Measurements from ENCODE around the gene ELP5.

The ELP5 gene

DNA sequence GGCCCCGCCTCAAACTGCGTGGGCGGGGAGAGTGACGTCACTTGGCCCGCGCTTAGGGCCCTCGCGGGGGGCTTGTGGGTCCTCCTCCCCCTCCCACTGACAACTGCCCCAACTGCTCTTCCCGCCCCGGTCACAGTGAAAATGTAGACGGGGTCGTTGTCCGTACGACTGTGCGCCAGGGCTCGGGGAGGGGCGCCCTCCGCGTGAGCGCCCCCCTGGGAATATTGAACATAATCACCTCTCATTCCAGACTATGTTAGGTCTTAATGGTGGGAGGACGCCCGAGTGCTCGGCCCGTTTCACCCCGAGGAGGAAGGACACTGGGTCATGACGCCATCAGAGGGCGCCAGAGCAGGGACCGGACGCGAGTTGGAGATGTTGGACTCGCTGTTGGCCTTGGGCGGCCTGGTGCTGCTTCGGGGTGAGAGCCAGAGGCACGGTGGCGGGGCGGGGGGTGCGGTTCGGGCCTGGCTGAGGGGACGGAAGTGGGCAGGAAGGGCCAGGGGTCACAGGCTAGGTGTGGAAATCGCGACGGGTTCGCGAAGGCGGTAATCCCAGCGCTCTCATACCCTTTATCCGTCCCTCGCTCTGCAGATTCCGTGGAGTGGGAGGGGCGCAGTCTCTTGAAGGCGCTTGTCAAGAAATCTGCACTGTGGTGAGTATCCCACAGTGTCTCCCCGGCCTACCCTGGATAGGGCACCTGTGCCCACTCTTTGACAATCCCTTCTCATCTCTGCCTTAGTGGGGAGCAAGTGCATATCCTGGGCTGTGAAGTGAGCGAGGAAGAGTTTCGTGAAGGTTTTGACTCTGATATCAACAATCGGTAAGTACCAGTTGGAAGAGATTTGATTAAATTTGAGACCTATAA lies at the start of gene ELP5:
ELP5 (plus strand) TSS at position 40 of the 868 bp plus-strand sequence; CDS start at position 376, 336 bp downstream.
- DNase-seq (ENCODE audit: low spot score in 2 of 2) (no peak), ATAC-seq (ENCODE audit: low read depth) (peak; percentile 62)
- Mint-ChIP-seq H3K9me3 (no peaks in the 10 kb centered on the region), H3K4me1 (peaks cover 26% of the 10 kb centered on the region), H3K27me3 (no peaks in the 10 kb centered on the region), H3K36me3 (peaks cover 18% of the 10 kb centered on the region), H3K27ac (peak within 1 kb of the TSS; percentile 99), H3K4me3 (peak within 1 kb of the TSS; percentile 89)

DNA sequence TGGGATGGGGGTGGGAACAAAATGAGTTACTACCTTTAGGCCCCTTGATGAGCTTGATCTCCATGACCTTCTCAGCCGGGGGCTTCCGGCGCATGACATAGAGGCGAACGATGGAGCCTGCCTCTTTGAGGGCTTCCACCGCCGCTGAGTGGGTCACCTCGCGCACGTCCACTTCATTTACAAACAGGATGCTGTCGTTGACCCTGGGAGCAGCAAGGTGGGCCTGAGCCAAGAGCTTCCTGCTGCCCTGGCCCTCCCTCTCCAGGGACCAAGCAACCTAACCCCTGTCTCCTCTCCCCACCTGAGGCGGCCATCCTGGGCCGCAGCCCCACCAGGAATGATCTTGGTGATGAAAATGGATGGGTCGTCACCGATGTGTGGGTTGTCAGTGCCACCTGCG lies 48.6 kb upstream of the ELP5 start:
- peak overlapping the region; percentile 95 for H3K27ac Mint-ChIP-seq

DNA sequence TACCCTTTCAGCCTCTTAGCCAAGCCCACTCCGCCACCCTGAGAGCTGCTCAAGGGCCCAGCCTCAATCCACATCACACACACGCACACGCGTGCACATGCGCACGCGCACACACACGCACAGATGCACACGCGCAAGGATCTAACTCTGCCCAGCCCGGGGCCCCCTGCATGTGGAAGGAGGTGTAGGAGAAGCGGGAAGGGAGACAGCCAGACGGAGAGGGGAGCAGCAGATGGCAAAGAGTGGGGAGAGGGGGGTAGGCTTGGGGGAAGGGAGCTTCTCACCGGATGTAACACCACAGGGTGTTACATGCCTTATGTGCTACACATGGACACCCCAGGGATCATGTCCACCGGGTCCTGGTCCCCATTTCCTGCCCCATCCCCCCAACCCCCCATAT lies 47.7 kb upstream of the ELP5 start:
- Mint-ChIP-seq H3K36me3 (no peaks in the 10 kb centered on the region), H3K27me3 (peaks cover 5% of the 10 kb centered on the region), H3K9me3 (no peaks in the 10 kb centered on the region), H3K4me3 (peak overlapping the region; percentile 76), H3K4me1 (peaks cover 33% of the 10 kb centered on the region), H3K27ac (peak overlapping the region; percentile 95)
- DNase-seq (ENCODE audit: low spot score in 2 of 2) = no peak
- ATAC-seq (ENCODE audit: low read depth) = no peak

More for the DNA sequence above, 48.6 kb upstream of the ELP5 start:
- Mint-ChIP-seq H3K4me1 (peaks cover 31% of the 10 kb centered on the region), H3K27me3 (peaks cover 2% of the 10 kb centered on the region), H3K36me3 (no peaks in the 10 kb centered on the region), H3K4me3 (peak overlapping the region; percentile 70), H3K9me3 (no peaks in the 10 kb centered on the region)
- ATAC-seq (ENCODE audit: low read depth) (no peak), DNase-seq (ENCODE audit: low spot score in 2 of 2) (no peak)

GRCh38 chr17:7204828-7205461 lies 47.1 kb upstream of the ELP5 start:
- Mint-ChIP-seq H3K27me3 (peaks cover 5% of the 10 kb centered on the region), H3K4me1 (peaks cover 33% of the 10 kb centered on the region)
- peak; percentile 82 for ATAC-seq (ENCODE audit: low read depth)

DNA sequence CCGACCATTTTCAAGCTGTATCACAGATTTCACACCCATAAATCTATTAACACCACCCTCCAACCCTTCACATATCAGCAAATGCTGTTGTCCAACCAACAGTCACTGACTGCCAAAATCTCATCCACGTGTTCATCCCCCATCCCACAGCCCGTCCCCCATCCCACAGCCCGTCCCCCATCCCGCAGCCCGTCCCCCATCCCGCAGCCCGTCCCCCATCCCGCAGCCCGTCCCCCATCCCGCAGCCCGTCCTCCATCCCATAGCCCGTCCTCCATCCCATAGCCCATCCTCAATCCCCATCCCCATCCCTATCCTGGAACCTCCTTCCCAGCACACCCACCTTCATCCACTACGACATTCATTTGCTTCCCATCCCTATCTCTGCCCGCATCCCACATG lies 46.5 kb upstream of the ELP5 start:
- Mint-ChIP-seq H3K4me3 (peak overlapping the region; percentile 76), H3K36me3 (no peaks in the 10 kb centered on the region), H3K27me3 (peaks cover 5% of the 10 kb centered on the region), H3K27ac (peak overlapping the region; percentile 95), H3K4me1 (peaks cover 33% of the 10 kb centered on the region), H3K9me3 (no peaks in the 10 kb centered on the region)
- ATAC-seq (ENCODE audit: low read depth) (no peak), DNase-seq (ENCODE audit: low spot score in 2 of 2) (no peak)

More at GRCh38 chr17:7204828-7205461, 47.1 kb upstream of the ELP5 start:
- DNase-seq (ENCODE audit: low spot score in 2 of 2) = peak; percentile 95 to 96
- Mint-ChIP-seq H3K9me3 (no peaks in the 10 kb centered on the region), H3K36me3 (no peaks in the 10 kb centered on the region), H3K4me3 (peak overlapping the region; percentile 76), H3K27ac (peak overlapping the region; percentile 95)

DNA sequence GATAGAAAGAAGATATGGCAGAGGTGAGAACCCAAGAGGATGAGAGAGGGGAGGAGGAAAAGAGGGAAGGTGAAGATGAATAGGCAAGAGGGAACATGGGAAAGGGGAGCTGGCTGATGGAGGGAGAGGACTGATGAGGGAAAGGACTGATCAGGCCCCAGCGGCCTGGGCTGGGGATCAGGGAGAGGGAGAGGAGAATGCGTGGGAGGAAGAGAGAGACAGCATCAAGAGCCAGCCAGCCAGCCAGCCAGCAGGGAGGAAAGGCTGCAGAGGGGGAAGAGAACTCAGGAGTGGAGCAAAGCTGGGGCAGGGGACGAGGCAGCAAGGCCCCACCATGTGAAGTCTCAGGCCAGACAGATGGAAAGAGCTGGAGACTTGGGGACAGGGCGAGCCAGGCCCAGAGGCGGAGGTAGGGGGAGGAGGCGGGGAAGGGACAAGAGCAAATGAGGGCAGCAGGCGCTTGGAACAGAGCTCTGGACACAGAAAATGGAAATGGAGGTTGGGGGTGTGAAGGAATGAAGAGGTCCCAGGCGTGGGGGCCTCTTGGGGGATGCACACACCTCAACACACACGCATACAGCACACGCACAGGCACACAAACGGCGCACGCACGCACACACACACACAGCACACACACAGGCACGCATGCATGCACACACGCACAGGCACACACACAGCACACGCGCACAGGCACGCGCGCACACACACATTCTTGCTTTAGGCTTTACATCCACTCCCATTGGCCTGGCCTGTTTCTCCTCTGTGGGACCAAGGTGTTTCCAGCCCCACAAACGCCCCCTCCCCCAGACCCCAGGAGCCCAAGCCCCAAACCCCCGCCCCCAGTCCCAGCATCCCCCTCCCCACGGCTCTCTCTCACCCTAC lies 44.7 kb upstream of the ELP5 start:
- H3K4me1 Mint-ChIP-seq = peaks cover 33% of the 10 kb centered on the region
- ATAC-seq (ENCODE audit: low read depth) = no peak
- peak overlapping the region; percentile 95 for H3K27ac Mint-ChIP-seq
- H3K4me3 Mint-ChIP-seq = no peak overlapping the region
- DNase-seq (ENCODE audit: low spot score in 2 of 2) = no peak
- H3K9me3 Mint-ChIP-seq = no peaks in the 10 kb centered on the region
- H3K36me3 Mint-ChIP-seq = no peaks in the 10 kb centered on the region
- peaks cover 8% of the 10 kb centered on the region for H3K27me3 Mint-ChIP-seq

DNA sequence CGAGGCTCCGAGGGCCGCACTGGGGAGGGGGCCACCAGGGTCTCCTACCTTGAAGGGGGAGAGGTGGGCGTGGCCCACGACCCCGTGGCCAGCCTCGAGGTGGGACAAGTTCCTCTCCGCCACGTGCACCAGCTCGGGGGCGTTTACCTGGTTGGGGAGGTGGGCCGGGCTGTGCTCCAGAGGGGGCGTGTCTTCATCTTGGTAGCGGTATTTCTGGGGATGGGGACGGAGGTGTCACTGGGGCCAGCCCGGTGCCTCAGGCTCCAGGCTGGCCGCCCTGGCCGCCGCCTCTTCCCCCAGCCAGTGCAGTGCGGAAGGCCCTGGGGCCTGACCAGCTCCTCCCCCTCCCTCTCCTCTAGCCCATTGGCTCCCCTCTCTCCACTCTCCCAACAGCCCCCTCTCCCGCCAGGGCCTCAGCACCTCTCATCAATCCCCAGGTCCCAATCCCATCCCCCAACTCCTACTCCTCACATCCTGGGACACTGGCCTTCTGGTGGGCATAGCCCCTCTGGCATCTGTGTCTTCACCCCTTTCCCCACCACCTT lies 43.9 kb upstream of the ELP5 start:
- H3K27ac Mint-ChIP-seq = peak overlapping the region; percentile 73
- no peak for ATAC-seq (ENCODE audit: low read depth)
- no peak overlapping the region for H3K4me3 Mint-ChIP-seq
- peaks cover 33% of the 10 kb centered on the region for H3K4me1 Mint-ChIP-seq
- DNase-seq (ENCODE audit: low spot score in 2 of 2) = no peak
- H3K36me3 Mint-ChIP-seq = no peaks in the 10 kb centered on the region
- no peaks in the 10 kb centered on the region for H3K9me3 Mint-ChIP-seq
- H3K27me3 Mint-ChIP-seq = peaks cover 8% of the 10 kb centered on the region

GRCh38 chr17:7208754-7209460 lies 43.1 kb upstream of the ELP5 start:
- H3K9me3 Mint-ChIP-seq = no peaks in the 10 kb centered on the region
- DNase-seq (ENCODE audit: low spot score in 2 of 2) (no peak), ATAC-seq (ENCODE audit: low read depth) (no peak)
- H3K27me3 Mint-ChIP-seq = peaks cover 9% of the 10 kb centered on the region
- H3K36me3 Mint-ChIP-seq = no peaks in the 10 kb centered on the region
- no peak overlapping the region for H3K4me3 Mint-ChIP-seq
- H3K27ac Mint-ChIP-seq = peak overlapping the region; percentile 73
- H3K4me1 Mint-ChIP-seq = peaks cover 39% of the 10 kb centered on the region

- H3K9me3 Mint-ChIP-seq = no peaks in the 10 kb centered on the region
- DNase-seq (ENCODE audit: low spot score in 2 of 2) = no peak
- H3K36me3 Mint-ChIP-seq = no peaks in the 10 kb centered on the region
- H3K27ac Mint-ChIP-seq = no peak overlapping the region
- H3K27me3 Mint-ChIP-seq = peaks cover 14% of the 10 kb centered on the region
- H3K4me3 Mint-ChIP-seq = no peak overlapping the region
- peaks cover 39% of the 10 kb centered on the region for H3K4me1 Mint-ChIP-seq
- no peak for ATAC-seq (ENCODE audit: low read depth)
These were observed 40.3 kb upstream of the ELP5 start for GRCh38 chr17:7211491-7212273.

- ATAC-seq (ENCODE audit: low read depth) = peak; percentile 18
These were observed 38.1 kb upstream of the ELP5 start for GRCh38 chr17:7213895-7214299.

DNA sequence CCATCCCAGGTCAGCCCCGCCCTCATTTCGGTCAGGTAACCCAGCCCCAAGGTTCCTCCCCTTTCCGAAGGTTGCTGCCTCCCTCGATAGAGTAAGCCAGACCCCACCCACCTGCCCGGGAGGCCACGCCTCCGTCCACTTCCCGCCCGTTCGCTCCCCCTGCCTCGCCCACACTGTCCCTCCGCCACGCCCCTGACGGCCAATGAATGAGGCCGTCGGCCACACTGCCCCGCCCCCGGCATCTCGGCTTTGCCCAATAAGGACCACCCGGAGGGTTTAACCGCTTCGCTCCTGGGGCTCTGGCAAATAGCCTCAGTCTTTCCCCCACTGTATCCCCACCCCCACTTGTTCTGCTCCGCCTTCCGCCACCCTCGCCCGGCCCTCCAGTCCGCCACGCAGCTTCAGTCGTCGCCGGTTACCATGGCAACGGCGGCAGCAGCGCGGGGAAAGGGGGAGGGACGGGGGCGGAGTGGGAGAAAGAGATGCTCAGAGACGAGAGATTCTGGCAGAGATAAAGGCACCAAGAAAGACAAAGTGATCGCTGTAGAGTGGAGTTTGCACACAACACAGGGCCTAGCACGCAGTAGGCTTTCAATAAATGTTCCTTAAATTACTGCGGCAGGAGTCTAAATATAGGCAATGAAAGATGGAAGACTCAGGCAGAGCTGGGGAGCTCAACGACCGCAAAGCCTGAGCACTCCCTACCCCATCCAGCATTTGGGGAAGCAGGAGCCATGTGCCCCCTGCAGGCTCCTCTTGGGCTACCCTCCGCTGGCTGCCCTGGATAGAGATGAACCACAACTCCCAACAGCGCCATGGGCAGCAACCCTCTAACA lies 37.5 kb upstream of the ELP5 start:
- Mint-ChIP-seq H3K27ac (peak overlapping the region; percentile 98), H3K27me3 (peaks cover 9% of the 10 kb centered on the region), H3K9me3 (no peaks in the 10 kb centered on the region), H3K36me3 (no peaks in the 10 kb centered on the region), H3K4me3 (peak overlapping the region; percentile 96), H3K4me1 (peaks cover 37% of the 10 kb centered on the region)
- peak; percentile 80 for ATAC-seq (ENCODE audit: low read depth)
- peak; percentile 97 to 99 for DNase-seq (ENCODE audit: low spot score in 2 of 2)

More at GRCh38 chr17:7213895-7214299, 38.1 kb upstream of the ELP5 start:
- DNase-seq (ENCODE audit: low spot score in 2 of 2) = peak in 1 of 2 donors; percentile 75
- peak overlapping the region; percentile 96 for H3K4me3 Mint-ChIP-seq
- H3K4me1 Mint-ChIP-seq = peaks cover 34% of the 10 kb centered on the region
- H3K9me3 Mint-ChIP-seq = no peaks in the 10 kb centered on the region
- no peaks in the 10 kb centered on the region for H3K36me3 Mint-ChIP-seq
- H3K27ac Mint-ChIP-seq = peak overlapping the region; percentile 98
- peaks cover 9% of the 10 kb centered on the region for H3K27me3 Mint-ChIP-seq

DNA sequence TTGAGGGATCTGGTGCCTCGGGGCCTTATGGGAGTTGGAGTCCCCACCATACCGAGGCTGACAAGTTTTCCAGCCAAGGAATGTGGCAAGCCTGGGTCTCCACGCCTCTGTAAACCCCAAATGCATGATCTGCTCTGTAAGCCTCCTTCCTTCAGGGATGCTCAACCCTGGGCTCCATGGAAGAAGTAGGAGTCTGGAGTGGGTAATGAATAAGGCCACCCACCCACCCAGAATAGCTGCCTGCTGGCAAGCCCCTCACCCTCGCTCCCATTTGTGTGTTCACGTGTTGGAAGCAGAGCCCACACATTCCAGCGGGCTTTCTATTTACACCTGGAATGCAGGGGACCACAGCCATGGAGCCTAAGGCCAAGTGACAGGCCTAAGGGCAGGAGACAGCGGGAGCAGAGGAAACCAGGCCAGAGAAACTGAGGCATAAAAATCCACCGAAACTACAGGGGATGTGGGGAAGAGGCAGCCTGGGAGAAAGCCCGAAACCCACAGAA lies 36.8 kb upstream of the ELP5 start:
- Mint-ChIP-seq H3K4me1 (peaks cover 38% of the 10 kb centered on the region), H3K4me3 (peak overlapping the region; percentile 96)

More for the DNA sequence above, 36.8 kb upstream of the ELP5 start:
- Mint-ChIP-seq H3K27ac (peak overlapping the region; percentile 98), H3K27me3 (peaks cover 9% of the 10 kb centered on the region), H3K36me3 (no peaks in the 10 kb centered on the region), H3K9me3 (no peaks in the 10 kb centered on the region)
- ATAC-seq (ENCODE audit: low read depth) (no peak), DNase-seq (ENCODE audit: low spot score in 2 of 2) (no peak)
